A204.1 (cell line): ENCODE measurements around the gene MUC6.

Experiments
- FAIRE-seq: peaks from 2 replicates; lab custom pipeline; 2012; peaks lifted over from hg19 to GRCh38; lab: Jason Lieb, UNC

Gene MUC6

DNA sequence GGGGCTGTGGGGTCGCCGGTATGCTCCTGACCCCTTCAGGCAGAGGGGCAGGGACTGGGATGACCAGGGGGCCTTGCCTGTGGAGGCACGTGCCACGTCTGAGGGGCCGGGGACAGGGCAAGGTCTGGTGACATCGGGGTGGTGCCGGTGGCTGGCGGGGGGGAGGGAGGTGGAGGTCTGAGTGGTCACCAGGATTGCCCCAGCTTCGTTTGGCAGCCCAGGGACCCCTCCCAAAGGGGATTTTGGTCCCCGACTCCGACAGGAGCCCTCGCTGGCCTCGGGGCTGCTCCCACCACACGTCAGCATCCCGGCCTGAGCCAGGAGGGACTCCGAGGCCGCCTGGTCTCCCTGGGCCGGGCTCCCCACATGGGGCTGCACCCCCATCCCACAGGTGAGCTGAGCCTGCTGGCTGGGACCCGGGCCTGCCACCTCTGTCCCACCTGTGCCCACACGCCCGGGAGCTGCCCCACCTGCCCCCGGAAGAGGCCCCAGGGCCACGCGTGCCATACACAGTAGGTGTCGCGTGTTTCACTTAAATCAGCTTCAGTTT lies 1.1 kb upstream of the MUC6 start:
- FAIRE-seq: no peak

DNA sequence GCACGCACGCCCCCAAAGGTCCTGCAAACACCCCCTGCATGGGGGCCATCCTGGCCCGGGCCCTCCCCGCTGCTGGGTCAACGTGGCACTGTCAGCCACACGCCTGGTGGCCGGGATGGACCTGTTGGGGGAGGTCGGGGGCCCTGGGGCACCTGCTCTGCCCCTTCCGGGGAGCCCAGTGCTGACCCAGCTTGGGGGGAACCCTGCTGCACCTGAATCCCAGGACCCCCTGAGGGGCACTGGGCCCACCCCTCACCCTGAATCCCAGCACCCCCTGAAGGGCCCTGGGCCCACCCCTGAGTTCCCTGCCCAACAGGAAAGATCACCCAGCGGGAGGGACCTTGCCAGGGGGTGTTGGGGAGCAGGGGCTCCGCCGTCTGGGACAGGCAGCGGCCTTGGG lies 413 bp upstream of the MUC6 start:
- no peak for FAIRE-seq

DNA sequence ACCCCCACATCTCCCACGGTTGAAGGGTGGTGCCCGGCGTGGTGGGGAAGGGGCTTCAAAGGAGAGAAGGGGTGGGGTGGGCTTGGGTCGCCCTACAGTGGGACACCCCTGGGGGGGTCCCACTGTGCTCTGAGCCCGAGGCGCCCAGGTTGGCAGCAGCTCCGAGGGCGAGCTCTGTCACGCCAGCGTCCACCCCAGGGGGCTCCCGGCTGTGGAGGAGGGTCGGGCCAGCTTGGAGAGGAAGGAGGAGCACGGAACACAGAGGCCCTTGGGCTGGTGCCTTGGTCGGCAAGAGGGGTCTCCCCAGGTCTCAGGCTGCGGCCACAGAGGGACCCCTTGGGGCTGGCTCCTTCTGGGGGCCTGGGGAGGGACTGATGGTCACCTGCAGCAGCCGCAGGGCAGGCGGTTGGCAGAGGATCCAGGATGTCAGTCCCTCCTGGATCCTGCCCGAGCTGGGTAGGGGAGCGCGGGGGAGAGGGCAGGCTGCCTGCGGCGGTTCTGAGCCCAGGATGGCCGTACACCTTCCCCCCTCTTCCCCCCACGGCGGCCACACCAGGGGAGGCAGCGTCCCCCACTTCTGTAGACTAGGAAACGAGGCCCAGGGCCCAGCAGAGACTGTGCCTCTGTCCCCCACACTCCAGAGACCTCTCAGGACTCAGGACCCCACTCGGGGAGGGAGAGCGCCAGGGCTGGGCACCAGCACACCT lies 788 bp downstream of the MUC6 start:
- FAIRE-seq: no peak

DNA sequence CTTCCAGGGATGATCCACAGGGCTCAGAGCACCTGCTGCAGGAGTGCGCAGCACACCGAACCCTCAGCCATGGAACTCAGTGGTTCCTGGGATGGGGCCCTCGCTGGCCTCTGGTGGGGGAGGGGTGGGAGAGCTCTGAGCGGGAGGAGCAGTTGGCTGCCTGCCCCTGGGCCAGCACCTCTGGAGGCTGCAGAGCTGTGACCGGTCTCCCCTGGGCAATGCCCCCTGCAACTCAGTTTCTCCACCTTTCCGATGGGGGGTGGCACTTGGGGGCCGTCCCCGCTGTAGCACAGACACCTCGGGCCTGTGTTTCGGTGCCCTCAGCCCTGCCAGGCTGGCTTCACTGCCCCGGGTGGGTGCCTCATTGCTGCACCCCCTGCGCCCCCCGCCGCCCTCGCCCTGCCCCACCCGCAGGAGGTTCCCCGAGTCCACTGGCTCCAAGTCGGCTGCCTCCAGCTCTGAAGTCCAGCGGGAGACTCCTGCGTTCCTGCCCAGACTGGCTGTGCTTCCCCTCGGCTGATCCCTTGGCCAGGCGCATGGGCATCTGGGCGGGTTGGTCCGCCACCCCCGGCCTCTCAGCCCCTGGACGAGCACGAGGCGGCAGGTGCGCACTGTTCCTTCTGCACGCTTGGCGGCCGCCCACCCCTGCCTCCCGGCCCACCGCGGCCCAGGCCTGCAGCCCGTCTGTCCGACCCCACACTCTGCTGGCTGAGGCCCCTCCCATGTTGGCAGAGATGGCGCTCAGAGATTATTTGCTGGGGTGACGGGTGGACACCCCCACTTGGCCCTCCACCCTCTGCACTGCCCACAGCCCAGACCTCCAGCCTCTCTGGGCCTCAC lies 1.8 kb downstream of the MUC6 start:
- no peak for FAIRE-seq

DNA sequence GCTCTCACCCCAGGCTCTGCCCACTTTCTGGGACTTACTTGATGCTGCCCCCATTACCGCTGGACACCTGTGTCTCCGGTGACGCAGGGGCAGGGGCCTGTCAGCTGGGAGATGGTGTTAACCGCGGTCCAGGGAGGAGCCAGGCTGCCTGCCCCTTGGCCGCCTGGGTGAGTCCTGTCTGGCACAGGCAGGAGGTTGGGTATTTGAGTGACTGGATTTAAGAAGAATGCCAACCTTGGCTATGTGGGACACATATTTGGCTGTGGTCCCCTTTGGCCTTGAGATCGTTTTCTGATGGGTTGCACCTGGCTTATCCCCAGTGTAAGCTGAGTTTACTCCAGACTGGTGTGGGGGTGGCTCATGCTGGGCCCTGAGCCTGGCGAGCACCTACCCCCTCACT lies 2.5 kb downstream of the MUC6 start:
- FAIRE-seq: no peak

DNA sequence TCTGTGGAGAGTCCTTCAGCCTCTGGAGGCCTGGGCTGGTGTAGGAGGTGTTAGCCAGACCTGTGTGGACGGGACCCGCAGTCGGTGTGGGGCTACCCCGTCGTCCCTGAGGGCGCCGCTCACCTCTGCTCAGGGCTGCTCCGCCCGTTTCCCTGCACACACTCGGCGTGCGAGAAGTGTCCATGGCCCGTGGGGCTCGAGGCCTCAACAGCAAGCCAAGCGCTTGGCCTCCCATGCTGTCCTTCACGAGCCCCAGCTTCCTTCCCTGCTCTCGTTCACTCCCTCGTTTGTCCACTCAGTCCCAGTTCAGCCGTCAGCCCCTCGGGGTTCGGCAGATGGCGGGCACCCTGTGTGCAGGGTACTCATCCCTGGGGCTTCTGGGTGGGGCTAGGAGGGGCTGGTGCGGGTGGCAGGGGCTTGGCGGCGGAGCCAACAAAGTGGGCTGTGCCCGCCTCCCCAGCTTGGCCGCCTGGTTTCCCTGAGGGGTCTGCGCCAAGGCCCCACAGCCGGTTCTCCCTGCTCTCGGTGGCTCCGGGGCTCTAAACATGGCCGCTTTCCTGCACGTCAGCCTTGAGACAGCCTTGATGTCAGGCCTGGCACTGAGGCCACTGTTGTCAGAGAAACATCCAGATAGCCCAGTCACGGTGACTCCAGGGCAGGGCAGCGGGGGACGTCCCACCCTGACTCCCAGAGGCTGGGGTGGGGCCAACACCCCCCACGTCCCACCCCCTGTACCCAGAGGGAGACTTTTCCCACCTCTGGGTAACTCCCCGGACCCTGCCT lies 3.3 kb downstream of the MUC6 start:
- no peak for FAIRE-seq

DNA sequence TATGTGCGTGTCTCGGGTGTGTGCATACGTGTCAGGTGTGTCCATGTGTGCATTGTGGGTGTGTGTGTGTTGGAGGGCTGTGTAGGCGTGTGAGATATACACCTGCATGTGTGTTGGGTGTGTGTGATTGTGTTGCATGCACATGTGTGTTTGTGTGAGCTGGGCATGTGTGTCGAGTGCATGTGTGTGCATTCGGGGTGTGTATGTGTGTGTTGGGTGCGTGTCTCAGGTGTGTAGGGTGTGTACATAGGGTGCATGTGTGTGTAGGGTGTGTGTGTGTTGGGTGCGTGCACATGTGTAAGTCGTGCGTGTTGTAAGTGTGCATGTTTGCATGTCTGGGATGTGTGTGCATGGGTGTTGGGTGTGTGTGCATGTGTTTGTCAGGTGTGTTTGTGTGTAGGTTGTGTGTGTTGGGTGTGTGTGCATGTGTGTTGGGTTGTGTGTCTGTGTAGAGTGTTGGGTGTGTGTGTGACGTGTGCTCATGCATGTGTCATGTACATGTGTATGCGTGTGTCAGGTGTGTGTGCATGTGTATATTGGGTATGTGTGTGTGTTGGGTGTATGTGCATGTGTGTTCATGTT lies 4.1 kb downstream of the MUC6 start:
- FAIRE-seq: no peak

DNA sequence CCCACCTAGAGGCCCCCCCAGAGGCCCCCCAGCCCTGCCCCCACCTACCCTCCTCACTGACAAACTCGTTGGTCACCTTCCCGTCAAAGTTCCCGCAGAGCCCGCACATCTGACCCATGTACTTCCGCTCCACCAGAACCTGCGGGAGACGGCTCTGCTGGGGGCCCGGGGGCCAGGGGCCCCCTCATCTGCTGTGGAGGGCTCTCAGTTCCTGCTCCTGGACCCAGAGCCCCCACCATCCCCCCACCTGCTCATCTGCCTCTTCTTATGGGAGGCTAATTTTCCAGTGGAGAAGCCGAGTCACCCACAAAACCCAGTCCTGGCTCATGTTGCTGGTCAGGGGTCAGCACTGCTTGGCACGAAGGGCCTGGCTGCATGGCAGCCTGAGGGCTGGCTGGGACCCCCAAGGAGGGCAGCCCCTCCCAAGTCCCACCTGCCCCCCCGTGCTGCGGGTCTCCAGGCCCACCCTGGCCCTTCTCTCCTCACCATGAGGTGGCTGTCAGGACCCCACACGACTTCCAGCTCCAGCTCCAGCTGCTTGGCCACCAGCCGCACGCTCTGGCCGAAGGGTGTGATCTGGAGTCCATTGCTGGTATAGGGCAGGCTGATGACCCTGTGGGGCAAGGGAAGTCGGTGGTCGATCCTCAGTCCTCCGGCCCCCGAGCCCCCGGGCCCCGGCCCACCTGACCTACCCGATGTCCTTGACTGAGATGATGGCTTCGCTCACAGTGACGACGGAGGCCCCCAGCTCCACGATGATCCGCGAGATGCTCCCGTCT lies 5.2 kb downstream of the MUC6 start:
- no peak for FAIRE-seq

DNA sequence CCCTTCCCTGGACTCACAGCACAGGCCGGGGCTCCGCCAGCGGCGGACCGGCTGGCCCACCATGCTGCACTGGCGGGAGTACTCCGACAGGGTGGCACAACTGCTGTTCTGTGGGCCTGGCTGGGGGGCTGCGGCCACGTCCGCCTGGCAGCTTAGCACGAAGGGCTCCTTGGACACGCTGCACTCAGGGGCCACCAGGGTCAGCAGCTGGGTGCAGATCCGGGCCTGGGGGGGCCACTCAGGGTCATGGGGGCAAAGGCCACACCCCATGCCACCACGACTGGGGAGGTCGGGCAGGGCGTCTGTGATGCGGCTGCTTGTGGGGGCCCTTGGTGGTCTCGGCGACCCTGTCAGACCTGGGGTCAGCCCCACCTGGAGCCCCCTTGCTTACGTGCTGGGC lies 6.0 kb downstream of the MUC6 start:
- no peak for FAIRE-seq

DNA sequence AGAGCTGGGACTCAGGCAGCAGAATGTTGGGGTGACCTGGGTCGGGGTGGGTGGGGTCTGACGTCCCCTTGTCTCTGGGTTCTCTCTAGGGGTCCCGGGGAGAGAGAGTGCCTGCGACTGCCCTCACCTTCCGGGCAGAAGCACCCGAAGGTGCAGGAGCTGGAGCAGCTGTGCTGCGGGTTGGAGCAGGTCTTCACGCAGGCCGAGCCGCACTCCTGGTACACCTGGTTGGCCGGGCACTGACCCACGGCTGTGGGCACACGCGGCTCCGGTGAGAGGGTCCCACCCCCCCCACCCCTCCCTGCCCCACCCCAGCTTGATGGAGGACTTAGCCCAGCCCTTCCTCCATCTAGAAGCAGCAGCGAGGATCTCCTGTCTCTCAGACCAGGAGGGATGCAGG lies 6.4 kb downstream of the MUC6 start:
- no peak for FAIRE-seq

DNA sequence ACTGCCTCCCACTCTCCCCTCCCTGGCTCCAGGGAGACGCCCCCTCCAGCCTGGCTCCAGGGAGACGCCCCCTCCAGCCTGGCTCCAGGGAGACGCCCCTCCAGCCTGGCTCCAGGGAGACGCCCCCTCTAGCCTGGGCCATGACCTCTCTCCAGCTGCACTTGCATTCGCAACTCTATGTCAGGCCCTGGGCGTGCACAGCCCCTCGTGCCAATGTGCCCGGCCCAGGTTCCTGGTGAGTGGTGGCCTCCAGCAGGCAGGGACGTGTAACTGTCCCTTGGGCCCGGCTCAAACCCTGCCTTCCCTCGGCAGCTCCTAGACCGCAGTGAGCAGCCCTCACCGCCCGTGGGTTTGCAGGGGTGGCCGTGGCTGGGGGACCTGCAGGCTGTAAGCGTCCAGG lies 6.9 kb downstream of the MUC6 start:
- FAIRE-seq: no peak

DNA sequence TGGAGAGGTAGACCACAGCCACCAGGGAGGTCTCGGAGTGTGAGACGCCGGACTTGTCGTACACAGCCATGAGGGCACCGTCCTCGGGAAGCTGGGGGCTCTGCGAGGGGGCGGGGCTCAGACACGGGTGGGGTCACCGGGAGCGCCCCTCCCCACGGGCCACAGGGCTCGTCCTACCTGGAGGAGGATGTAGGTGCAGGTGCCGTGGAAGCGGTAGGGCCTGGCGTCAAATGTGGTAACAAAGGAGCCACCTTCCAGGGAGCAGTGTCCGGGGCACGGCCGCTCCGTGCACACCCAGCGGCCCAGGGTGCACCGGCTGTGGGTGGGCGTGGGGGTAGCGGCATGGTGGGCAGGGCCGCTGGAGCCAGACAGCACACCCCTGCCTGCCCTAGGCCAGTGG lies 7.5 kb downstream of the MUC6 start:
- no peak for FAIRE-seq

DNA sequence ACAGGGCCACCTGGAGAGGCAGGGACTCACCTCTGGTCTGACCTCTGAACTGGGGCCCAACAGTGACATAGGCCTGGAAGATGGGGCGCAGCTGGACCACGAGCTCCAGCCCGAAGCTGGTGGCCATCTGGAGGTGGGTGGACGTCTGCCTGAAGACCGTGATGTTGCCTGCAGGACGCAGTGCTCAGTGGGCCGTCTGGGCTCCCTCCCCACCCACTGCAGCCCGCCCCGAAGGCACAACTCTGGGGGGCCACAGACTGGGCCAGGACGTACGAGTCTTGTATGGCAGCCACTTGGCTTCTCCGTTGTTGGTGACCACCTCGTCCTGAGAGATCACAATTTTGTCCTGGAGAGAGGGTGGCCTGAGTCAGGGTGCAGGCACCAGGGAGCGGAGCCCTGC lies 7.9 kb downstream of the MUC6 start:
- no peak for FAIRE-seq

DNA sequence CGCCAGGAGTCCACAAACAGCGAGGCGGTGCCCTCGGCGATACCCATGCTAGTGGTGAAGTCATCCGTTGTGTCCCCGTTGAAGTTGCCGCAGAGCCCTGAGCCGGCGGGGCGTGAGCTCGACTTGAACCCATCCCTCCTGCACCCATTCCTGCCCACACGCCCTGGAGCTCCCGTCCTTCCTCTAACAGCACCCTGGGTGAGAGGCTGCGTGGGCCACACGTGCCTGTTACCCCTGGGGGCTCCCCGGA lies 8.3 kb downstream of the MUC6 start:
- FAIRE-seq: no peak

DNA sequence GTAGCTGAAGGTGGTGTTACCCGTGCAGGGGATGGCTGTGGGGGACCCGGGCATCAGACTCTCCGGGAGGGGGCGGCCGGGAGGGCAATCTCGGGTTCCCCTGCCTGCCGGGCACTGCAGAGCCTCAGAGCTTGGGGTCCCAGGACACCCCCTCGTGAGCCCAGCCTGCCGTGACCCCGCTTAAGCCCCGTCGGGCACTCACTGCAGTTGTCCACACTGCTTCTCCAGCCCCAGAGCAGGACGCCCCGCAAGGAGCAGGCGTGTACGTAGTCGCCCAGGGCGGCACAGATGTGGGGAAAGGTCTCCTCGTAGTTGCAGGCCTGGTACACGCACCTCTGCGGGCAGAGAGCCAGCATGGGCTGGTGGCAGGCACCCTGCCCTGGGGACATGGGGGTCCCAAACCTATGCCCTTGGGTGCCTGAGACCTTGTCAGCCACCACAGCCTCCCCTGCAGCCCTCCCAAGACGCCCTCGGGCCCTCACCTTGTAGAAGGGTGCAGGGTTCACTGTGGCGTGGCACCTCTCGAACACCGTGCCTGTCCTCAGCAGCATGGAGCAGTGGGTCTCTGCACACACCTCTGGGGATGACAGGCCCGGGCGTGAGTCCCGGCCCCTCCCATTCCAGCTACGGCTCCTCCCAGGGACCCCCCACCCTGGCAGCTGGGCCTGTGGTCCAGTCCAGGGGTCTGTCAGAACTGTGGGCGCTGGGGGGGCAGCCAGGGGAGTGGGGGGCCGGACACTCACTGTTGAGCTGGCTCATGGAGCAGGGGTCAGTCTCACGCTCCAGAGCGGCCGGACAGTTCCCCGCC lies 8.8 kb downstream of the MUC6 start:
- no peak for FAIRE-seq

DNA sequence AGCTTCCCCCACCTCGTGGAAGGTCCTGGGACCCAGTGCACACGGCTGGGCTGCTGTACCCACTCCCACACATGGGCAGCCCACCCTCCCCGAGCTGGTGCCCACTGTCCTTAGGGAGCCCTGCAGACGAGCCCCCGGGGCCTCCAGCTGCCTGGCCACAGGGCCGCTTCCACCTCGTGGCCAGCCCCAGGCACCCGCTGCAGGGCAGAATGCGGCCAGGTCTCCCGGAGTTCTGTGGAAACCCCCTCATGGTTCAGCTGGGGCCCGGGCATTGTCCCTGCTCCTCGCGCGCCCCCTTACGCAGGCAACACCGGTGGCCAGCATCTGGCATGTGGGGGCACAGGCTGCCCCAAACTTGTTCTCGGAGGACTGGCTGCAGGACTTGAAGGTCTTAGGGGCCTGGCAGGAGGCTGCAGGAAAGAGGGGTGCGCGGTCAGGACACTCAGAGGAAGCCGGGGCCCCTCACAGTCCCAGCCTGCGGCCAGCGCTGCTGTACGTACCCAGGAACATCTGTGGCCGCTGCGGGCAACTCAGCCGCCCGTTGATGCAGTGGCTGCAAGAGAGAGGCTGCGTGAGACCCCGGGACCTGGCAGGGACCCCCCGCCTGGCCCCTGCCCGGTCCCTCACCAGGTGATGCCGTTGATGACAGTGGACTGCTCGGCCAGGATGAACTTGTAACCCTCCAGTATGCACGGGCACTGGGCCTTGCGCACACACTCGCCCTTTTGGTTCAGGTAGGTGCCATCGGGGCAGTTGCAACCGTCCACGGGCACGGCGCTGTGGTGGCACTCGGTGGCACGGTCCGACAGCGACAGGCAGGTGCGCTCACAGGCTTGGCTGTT lies 9.7 kb downstream of the MUC6 start:
- no peak for FAIRE-seq

DNA sequence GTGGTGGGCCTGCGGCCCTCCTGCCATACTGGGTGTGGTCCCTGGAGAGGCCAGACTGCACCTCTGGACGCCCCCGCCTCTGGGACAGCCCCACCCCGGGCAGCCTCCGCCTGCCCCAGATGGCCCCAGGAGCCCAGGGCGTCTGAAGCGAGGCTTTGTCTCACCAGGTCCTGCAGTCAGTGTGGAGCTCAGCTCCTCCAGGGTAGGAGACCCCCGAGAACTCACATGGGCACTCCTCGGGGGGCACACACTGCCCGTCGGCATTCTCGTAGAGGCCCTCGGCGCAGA lies 10.4 kb downstream of the MUC6 start:
- FAIRE-seq: no peak

DNA sequence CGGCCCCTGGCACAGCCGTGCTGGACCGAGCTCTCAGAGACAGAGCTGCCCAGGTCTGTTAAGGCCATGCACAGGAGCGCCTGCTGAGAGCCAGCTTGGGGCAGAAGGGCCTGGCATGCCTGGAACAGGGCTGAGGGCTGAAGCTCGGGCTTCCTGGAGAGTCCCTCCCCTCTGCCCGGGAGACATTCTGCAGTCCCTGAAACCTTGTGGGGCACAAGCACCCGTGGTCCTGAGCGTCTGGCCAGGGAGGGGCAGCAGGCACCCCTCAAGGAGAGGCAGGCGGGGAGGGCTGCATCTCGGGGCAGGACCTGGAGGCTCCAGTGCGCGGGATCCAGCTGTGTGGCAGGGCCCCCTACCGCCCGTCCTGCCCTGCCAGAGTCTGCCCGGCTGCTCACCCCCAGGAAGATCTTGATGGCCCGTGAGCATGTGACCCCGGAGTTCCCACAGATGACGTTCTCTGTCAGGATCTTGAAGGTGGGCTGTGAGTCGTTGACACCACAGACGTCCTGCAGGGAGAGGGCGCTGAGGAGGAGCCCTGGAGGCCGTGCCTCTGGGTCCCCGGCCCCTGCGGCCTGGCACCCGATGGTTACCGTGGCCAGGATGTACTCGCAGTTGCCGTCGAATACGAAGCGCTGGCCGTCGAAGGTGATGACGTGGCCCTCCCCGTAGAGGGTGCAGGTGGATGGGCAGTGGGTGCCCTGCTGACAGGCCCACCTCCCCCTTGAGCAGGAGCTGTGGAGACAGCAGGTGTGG lies 10.9 kb downstream of the MUC6 start:
- FAIRE-seq: no peak

DNA sequence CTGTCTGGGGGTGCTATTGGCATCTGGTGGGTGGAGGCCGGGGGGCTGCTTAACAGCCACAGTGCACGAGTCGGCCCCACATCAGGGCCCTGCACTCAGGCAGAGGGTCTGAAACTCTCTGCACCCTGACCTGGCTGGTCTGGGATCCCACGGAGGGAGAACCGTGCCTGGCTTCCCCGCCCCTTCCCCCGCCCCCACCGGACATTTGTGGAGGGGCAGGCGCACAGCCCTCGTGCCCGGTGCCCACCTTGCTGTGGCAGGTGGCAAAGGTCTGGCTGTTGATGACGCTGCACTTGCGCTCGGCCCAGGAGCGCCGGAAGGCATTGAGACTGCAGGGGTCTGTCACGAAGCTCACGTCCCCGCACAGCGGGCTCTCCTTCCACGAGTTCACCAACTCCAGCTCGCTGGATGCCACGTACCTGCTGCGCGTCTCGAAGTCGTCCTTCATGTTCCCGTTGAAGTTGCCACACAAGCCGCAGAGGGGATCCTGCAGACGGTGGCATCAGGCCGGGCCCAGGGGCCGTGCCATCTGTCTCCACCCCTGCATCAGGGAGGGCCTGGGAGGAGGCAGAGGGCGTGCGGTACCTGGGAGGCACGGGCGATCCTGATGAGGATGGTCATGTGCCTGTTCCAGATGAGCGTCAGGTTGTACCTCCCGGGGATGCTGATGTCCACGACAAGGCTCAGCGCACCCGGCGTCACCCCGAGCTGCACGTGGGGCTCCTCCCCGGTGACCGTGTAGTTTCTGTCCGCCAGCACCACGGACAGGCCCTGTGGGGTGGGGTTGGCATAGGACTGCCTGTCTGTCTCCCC lies 11.7 kb downstream of the MUC6 start:
- no peak for FAIRE-seq
